ENCODE results near the gene TBCEL.
"Not testable (repeated sequence)": the region's sequence is repeated elsewhere in the genome, so short reads cannot be mapped to it uniquely, and the experiment has no call there.

Gene TBCEL

DNA sequence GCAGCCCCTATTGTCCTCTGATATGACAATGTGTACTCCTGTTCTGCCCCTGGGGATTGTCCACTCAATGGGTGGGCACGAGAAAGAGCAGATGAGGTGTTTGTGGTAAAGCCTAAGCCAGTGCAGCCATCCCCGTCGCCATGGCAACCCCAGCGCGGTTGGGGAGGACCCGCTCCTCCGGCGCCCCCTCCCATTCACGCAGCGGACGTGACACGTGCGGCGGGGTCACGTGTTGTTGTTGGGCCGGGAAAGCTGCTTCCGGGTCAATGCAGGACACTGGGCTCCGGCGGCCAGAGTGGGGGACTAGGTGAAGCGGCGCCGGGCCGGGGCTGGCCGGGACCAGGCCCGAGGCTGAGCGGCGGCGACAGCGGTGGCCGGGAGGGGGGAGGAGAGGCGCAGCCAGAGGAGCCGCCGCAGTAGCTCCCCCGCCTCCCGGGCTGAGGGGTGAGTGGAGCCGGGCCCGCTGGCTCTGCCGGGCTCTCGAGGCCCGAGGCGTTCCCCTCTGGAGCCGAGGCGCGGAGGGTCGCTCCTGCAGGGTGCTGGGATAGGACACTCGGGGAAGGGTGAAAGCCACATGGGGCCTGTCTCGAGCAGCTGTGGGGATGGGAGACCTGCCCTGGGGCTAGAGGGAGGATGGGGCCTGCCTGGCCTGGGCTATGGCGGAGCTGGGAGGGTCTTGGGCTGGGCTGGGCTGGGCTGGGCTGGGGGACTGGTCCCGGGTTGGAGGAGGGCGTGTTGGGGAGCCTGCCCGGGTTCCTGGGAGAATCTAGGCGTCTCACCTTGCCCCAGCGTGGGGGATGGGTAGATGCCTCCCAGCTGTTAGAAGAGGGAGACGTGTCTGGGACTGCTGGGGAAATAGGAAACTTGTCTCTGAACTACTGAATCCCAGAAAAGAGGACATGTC lies at the start of gene TBCEL:
Gene TBCEL (plus strand): TSS at position 255 of the 904 bp plus-strand sequence. CDS start 21,589 bp downstream, outside the sequence.
- peak; percentile 74 to 75 for DNase-seq (ENCODE audit: low read depth in 2 of 2)

DNA sequence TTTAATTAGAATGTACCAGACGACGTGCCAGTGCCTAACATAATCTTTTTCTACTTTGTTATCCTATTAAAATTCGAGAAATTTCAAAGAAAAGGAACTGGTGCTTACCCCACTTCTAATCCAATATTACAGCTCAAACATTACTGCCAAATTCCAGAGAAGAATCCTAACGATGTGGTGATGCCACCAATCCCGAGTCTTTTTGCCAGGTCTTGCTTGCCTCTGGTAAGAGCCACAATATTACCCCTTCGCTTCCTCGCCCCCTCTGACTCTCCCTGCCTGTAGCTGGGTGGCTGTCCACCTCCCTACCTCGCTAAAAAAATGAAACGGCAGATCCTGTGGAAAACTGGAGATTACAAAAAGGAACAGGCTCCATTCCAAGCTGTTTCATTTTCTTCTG lies 49.4 kb upstream of the TBCEL start:
- DNase-seq (ENCODE audit: low read depth in 2 of 2): no peak

DNA sequence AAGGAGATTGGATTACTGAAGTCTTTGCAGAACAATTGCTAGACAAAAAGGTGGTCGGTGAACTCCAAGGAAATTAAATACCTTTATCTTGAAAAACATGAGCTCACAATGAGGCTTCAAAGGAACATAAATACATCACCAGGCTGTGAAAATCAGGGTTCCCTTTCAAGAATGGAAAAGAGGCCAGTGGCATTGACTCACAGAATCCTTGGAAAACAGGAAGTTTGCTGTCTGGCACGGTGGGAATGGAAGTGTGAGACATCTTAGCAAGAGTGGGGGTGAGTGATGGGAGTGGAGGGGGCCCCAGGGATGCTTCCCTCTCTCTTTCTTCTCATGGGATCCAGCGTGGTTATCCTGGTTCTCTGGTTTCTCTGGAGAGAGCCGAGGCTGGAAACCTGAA lies 48.9 kb upstream of the TBCEL start:
- no peak for DNase-seq (ENCODE audit: low read depth in 2 of 2)

DNA sequence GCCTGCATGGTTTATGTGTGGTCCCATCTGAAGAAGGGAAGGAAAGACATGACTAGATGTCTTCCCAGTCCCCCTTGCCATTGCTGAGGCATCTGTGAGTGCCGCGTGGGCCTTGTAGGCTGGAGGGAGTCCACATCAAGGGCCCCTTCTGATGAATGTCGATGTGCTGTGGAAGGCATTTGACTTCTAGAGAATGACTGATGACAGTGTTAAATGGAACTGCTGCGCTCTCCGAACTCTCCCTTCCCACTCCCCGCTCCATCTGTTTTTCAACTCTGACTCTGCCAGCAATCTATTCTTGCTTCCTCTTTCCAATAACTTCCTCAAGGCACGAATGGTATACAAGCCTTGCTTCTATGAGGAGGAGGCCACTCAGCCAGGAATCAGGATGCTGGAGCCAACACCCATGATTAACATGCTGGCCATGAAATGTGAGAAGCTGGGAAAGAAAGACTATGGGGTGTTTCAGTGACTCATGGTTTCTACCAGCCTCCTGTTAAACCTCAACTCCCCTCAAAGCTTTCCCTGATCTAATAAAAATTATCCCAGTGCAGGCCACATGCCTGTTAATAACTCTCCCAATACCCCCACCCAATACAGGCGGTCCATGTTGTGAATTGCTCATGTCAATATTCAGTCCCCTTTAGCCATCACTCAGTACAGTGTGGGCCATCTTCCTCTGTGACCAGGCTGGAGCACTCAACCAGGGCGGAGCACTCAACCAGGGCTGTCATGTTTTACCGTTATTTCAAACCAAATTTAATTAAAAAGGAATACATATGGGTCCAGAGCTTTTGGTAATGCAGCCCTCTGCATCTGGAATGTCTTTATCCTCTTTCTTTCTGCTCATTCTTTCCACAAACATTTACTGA lies 46.4 kb upstream of the TBCEL start:
- no peak for DNase-seq (ENCODE audit: low read depth in 2 of 2)

DNA sequence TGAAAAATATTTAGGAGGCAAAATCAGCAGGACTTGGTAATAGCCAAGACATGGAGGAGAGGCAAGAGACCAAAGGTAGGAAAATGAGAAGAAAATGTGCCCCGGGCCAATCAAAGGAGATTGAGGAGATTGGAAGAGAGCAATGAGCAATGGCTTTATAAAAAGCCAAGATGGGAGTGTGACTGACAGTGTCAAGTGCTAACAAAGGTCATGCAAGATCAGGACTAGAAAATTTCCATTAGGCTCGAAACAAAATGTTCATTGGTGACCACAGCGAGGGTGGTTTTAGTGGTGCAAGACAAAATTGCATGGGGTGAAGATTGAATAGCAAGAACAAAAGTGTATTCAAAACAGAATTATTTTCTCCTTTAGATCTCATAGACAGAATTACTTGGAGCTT lies 45.2 kb upstream of the TBCEL start:
- DNase-seq (ENCODE audit: low read depth in 2 of 2): no peak

GRCh38 chr11:120985718-120986569 lies 38.0 kb upstream of the TBCEL start:
- peak; percentile 6 to 9 for DNase-seq (ENCODE audit: low read depth in 2 of 2)

DNA sequence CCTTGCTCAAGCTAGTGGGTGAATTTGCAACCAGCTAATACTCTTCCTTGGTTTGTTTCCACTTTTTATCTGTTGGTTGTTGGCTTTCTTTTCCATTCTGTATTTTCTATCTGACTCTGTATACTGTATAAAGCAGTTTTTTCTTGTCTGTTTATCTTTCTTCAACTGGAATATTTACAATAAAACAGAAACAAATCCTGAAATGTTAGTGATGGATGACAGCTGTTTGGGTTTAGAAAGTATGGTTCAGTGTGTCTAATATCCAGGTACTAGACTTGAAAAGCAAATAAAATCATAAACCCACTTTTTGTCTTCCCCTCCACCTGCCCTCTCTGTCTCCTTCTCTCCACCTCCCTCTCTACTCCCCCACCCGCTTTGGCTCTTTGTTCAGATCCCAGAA lies 35.3 kb upstream of the TBCEL start:
- DNase-seq (ENCODE audit: low read depth in 2 of 2): no peak

- no peak for DNase-seq (ENCODE audit: low read depth in 2 of 2)
These were observed 31.8 kb upstream of the TBCEL start for GRCh38 chr11:120991830-120992686.

GRCh38 chr11:120994091-120994859 lies 29.6 kb upstream of the TBCEL start:
- DNase-seq (ENCODE audit: low read depth in 2 of 2): no peak

DNA sequence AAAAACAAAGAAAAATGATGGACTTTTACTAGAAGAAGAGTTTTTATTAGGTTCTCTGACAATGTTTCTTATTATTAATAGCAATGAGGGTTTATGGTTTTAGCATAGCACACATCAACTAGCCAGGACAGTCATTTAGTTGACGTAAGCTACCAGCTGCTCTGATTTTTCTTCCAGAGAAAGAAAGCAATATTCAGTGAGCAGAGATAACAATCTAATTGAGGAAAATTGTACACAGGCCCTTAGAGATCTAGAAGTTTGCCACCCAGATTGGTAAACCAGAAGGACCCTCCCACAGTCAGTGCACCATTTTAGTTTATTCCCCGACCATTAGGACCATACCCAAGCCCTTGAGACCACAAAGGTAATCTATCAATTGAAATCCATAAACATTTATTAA lies 28.7 kb upstream of the TBCEL start:
- DNase-seq (ENCODE audit: low read depth in 2 of 2): no peak

- no peak for DNase-seq (ENCODE audit: low read depth in 2 of 2)
These were observed 26.9 kb upstream of the TBCEL start for GRCh38 chr11:120996973-120997372.

DNA sequence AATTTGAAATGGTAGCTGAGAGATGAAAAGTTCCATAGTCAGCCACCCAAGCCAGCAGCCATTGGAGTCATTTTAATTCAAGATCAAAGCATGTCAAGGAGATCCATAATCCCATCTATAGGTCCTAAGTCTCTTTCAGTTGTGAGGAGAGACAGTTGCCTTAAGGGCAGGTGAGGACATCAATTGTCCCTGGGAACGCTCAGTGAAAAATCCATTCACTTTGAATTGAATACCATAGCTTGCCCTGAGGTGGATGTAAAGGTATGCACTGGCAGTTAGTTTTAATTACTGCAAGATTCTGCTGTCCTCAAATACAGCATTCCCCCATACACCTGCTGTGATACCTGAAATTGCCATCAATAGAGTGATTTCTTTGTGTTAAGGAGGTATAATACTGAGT lies 25.3 kb upstream of the TBCEL start:
- no peak for DNase-seq (ENCODE audit: low read depth in 2 of 2)

- DNase-seq (ENCODE audit: low read depth in 2 of 2): no peak
These were observed 19.6 kb upstream of the TBCEL start for GRCh38 chr11:121004206-121004840.

DNA sequence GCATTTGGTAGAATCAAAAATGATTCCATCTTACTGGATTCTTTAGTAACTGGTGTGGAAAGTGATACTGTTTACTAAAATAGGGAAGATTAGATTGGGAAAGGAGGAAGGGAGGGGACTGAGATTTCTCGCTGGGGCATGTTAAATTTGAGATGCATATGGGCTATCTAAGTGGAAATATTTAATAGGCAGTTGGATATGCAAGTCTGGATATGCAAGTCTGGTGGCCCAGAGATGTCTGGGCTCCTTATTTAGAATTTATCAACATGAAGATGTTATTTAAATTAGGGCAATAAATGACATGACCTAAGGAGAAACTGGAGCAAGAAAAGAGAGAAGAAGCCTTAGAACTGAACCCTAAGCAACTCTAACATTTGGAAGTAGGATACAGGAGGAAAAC lies 17.0 kb upstream of the TBCEL start:
- no peak for DNase-seq (ENCODE audit: low read depth in 2 of 2)

DNA sequence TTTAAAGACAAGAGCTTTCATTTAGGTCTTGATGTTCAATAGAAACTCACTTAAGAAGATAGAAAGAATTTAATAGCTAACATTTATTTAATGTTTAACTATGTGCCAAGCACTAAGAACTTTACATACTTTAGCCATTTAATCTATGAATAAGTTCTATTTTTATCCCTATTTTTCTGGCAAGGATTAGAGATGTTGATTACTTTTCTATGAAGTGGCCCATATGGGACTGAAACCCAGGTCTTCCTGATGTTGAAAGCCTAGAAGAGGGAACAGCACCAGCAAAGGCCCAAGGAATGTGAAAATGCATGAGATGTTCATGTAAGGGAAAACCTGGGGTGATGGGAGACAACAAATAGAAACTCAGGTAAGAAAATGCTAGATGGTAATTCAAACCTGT lies 15.4 kb upstream of the TBCEL start:
- no peak for DNase-seq (ENCODE audit: low read depth in 2 of 2)

- no peak for DNase-seq (ENCODE audit: low read depth in 2 of 2)
These were observed 11.8 kb upstream of the TBCEL start for GRCh38 chr11:121012091-121012490.

GRCh38 chr11:121018746-121019145 lies 5.2 kb upstream of the TBCEL start:
- DNase-seq (ENCODE audit: low read depth in 2 of 2): no peak

- DNase-seq (ENCODE audit: low read depth in 2 of 2): not testable (repeated sequence)
These were observed 2.2 kb upstream of the TBCEL start for GRCh38 chr11:121021718-121022117.

DNA sequence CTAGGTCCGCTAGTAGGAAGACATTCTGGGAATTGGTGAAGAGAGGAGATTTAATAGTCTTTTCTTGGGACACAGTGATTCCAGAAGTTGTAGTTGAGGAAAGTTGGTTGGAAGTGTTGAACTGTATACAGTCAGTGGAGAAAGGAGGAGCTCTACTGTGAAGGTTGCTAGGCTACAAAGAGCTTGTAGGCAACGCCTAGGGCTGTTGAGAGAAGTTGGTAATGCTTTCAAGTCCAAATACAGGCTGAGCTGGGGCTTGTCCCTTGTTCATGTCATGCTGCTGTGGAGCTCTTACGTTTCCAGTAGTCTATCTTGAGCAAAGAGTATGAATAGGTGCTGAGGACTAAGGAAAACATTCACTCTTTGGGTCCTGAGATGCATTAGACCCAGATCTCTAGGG lies 1.1 kb downstream of the TBCEL start:
- DNase-seq (ENCODE audit: low read depth in 2 of 2): no peak

DNA sequence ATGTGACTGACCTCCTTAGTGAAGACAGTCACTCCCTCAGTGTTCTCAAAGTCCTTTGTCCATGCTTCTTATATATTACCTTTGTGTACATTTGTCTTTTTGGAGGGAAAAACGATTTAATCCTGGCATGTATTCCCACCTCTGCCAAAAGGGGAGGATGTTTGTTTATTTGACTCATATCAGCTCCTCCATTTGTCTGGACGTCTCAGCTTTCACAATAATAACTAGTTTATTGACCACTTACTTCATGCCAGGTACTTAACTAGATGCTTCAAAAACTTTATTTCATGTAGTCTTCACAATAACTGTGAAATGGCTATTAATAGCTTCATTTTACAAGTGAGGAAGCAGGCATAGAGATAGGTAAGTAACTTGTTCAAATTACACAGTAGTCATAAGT lies 5.3 kb downstream of the TBCEL start:
- DNase-seq (ENCODE audit: low read depth in 2 of 2): no peak

Data from activated CD4-positive, alpha-beta T cell treated with anti-CD3 and anti-CD28 coated beads for 24 hours (primary cell).